ENCODE data around the gene DIDO1.

DIDO1 gene

GRCh38 chr20:62921119-62921687, 5.1 kb downstream of the DIDO1 start:
- no peaks in the 10 kb centered on the region for H3K9me3 ChIP-seq (ENCODE audit: control insufficient read depth, low read depth, low read length)
- H3K9ac ChIP-seq (ENCODE audit: low read length), result no peak overlapping the region
- H3K27ac ChIP-seq (ENCODE audit: low read length), result no peak overlapping the region
- no peaks in the 10 kb centered on the region for H3K36me3 ChIP-seq (ENCODE audit: control insufficient read depth, low read depth, low read length)
- no peaks in the 10 kb centered on the region for H3K27me3 ChIP-seq (ENCODE audit: control insufficient read depth, insufficient read depth, low read length)
- H3K4me3 ChIP-seq (ENCODE audit: low read length), result no peak overlapping the region
- peaks cover 55% of the 10 kb centered on the region for H3K4me1 ChIP-seq (ENCODE audit: control insufficient read depth, low read depth, low read length)

- no peak overlapping the region for H3K27ac ChIP-seq (ENCODE audit: low read length)
- H3K27me3 ChIP-seq (ENCODE audit: control insufficient read depth, insufficient read depth, low read length), result no peaks in the 10 kb centered on the region
- no peaks in the 10 kb centered on the region for H3K36me3 ChIP-seq (ENCODE audit: control insufficient read depth, low read depth, low read length)
- no peak overlapping the region for H3K9ac ChIP-seq (ENCODE audit: low read length)
- no peaks in the 10 kb centered on the region for H3K9me3 ChIP-seq (ENCODE audit: control insufficient read depth, low read depth, low read length)
- H3K4me1 ChIP-seq (ENCODE audit: control insufficient read depth, low read depth, low read length), result peaks cover 64% of the 10 kb centered on the region
- no peak overlapping the region for H3K4me3 ChIP-seq (ENCODE audit: low read length)
Observed at GRCh38 chr20:62920039-62920645, 6.2 kb downstream of the DIDO1 start.

GRCh38 chr20:62918831-62919230, 7.5 kb downstream of the DIDO1 start:
- H3K27ac ChIP-seq (ENCODE audit: low read length), result no peak overlapping the region
- no peaks in the 10 kb centered on the region for H3K27me3 ChIP-seq (ENCODE audit: control insufficient read depth, insufficient read depth, low read length)
- H3K4me3 ChIP-seq (ENCODE audit: low read length), result no peak overlapping the region
- peaks cover 3% of the 10 kb centered on the region for H3K36me3 ChIP-seq (ENCODE audit: control insufficient read depth, low read depth, low read length)
- peaks cover 54% of the 10 kb centered on the region for H3K4me1 ChIP-seq (ENCODE audit: control insufficient read depth, low read depth, low read length)
- H3K9me3 ChIP-seq (ENCODE audit: control insufficient read depth, low read depth, low read length), result no peaks in the 10 kb centered on the region
- no peak overlapping the region for H3K9ac ChIP-seq (ENCODE audit: low read length)

- peaks cover 8% of the 10 kb centered on the region for H3K36me3 ChIP-seq (ENCODE audit: control insufficient read depth, low read depth, low read length)
- no peaks in the 10 kb centered on the region for H3K9me3 ChIP-seq (ENCODE audit: control insufficient read depth, low read depth, low read length)
- H3K27ac ChIP-seq (ENCODE audit: low read length), result no peak overlapping the region
- H3K9ac ChIP-seq (ENCODE audit: low read length), result no peak overlapping the region
- H3K4me1 ChIP-seq (ENCODE audit: control insufficient read depth, low read depth, low read length), result peaks cover 50% of the 10 kb centered on the region
- no peaks in the 10 kb centered on the region for H3K27me3 ChIP-seq (ENCODE audit: control insufficient read depth, insufficient read depth, low read length)
- H3K4me3 ChIP-seq (ENCODE audit: low read length), result no peak overlapping the region
Observed at GRCh38 chr20:62918147-62918546, 8.2 kb downstream of the DIDO1 start.

- H3K9ac ChIP-seq (ENCODE audit: low read length), result no peak overlapping the region
Observed at GRCh38 chr20:62917720-62918119, 8.6 kb downstream of the DIDO1 start.

GRCh38 chr20:62916703-62917476, 9.4 kb downstream of the DIDO1 start:
- peaks cover 50% of the 10 kb centered on the region for H3K4me1 ChIP-seq (ENCODE audit: control insufficient read depth, low read depth, low read length)
- H3K9me3 ChIP-seq (ENCODE audit: control insufficient read depth, low read depth, low read length), result no peaks in the 10 kb centered on the region
- no peak overlapping the region for H3K9ac ChIP-seq (ENCODE audit: low read length)
- H3K4me3 ChIP-seq (ENCODE audit: low read length), result no peak overlapping the region
- H3K27ac ChIP-seq (ENCODE audit: low read length), result no peak overlapping the region
- peaks cover 15% of the 10 kb centered on the region for H3K36me3 ChIP-seq (ENCODE audit: control insufficient read depth, low read depth, low read length)
- H3K27me3 ChIP-seq (ENCODE audit: control insufficient read depth, insufficient read depth, low read length), result no peaks in the 10 kb centered on the region

More at GRCh38 chr20:62917720-62918119, 8.6 kb downstream of the DIDO1 start:
- Histone ChIP-seq H3K4me3 (ENCODE audit: low read length) (no peak overlapping the region), H3K36me3 (ENCODE audit: control insufficient read depth, low read depth, low read length) (peaks cover 11% of the 10 kb centered on the region), H3K9me3 (ENCODE audit: control insufficient read depth, low read depth, low read length) (no peaks in the 10 kb centered on the region), H3K27ac (ENCODE audit: low read length) (no peak overlapping the region), H3K27me3 (ENCODE audit: control insufficient read depth, insufficient read depth, low read length) (no peaks in the 10 kb centered on the region), H3K4me1 (ENCODE audit: control insufficient read depth, low read depth, low read length) (peaks cover 50% of the 10 kb centered on the region)

GRCh38 chr20:62914970-62915457, 11.3 kb downstream of the DIDO1 start:
- Histone ChIP-seq H3K4me3 (ENCODE audit: low read length) (no peak overlapping the region), H3K9ac (ENCODE audit: low read length) (peak overlapping the region; percentile 54), H3K4me1 (ENCODE audit: control insufficient read depth, low read depth, low read length) (peaks cover 44% of the 10 kb centered on the region), H3K27me3 (ENCODE audit: control insufficient read depth, insufficient read depth, low read length) (no peaks in the 10 kb centered on the region), H3K9me3 (ENCODE audit: control insufficient read depth, low read depth, low read length) (no peaks in the 10 kb centered on the region), H3K27ac (ENCODE audit: low read length) (peak overlapping the region; percentile 55), H3K36me3 (ENCODE audit: control insufficient read depth, low read depth, low read length) (peaks cover 33% of the 10 kb centered on the region)

GRCh38 chr20:62914436-62914835, 11.9 kb downstream of the DIDO1 start:
- Histone ChIP-seq H3K4me1 (ENCODE audit: control insufficient read depth, low read depth, low read length) (peaks cover 38% of the 10 kb centered on the region), H3K9ac (ENCODE audit: low read length) (peak overlapping the region; percentile 54), H3K36me3 (ENCODE audit: control insufficient read depth, low read depth, low read length) (peaks cover 39% of the 10 kb centered on the region), H3K27me3 (ENCODE audit: control insufficient read depth, insufficient read depth, low read length) (no peaks in the 10 kb centered on the region), H3K27ac (ENCODE audit: low read length) (peak overlapping the region; percentile 25), H3K4me3 (ENCODE audit: low read length) (no peak overlapping the region), H3K9me3 (ENCODE audit: control insufficient read depth, low read depth, low read length) (no peaks in the 10 kb centered on the region)

- Histone ChIP-seq H3K9ac (ENCODE audit: low read length) (no peak overlapping the region), H3K4me3 (ENCODE audit: low read length) (no peak overlapping the region), H3K36me3 (ENCODE audit: control insufficient read depth, low read depth, low read length) (peaks cover 51% of the 10 kb centered on the region), H3K9me3 (ENCODE audit: control insufficient read depth, low read depth, low read length) (no peaks in the 10 kb centered on the region), H3K27me3 (ENCODE audit: control insufficient read depth, insufficient read depth, low read length) (no peaks in the 10 kb centered on the region), H3K27ac (ENCODE audit: low read length) (no peak overlapping the region), H3K4me1 (ENCODE audit: control insufficient read depth, low read depth, low read length) (peaks cover 30% of the 10 kb centered on the region)
Observed at GRCh38 chr20:62913043-62913630, 13.2 kb downstream of the DIDO1 start.

- no peaks in the 10 kb centered on the region for H3K9me3 ChIP-seq (ENCODE audit: control insufficient read depth, low read depth, low read length)
- no peak overlapping the region for H3K9ac ChIP-seq (ENCODE audit: low read length)
- peaks cover 61% of the 10 kb centered on the region for H3K36me3 ChIP-seq (ENCODE audit: control insufficient read depth, low read depth, low read length)
Observed at GRCh38 chr20:62911701-62912280, 14.5 kb downstream of the DIDO1 start.

GRCh38 chr20:62910777-62911497, 15.4 kb downstream of the DIDO1 start:
- no peaks in the 10 kb centered on the region for H3K27me3 ChIP-seq (ENCODE audit: control insufficient read depth, insufficient read depth, low read length)
- H3K9me3 ChIP-seq (ENCODE audit: control insufficient read depth, low read depth, low read length), result no peaks in the 10 kb centered on the region
- no peak overlapping the region for H3K4me3 ChIP-seq (ENCODE audit: low read length)
- H3K27ac ChIP-seq (ENCODE audit: low read length), result no peak overlapping the region
- H3K36me3 ChIP-seq (ENCODE audit: control insufficient read depth, low read depth, low read length), result peaks cover 70% of the 10 kb centered on the region
- H3K4me1 ChIP-seq (ENCODE audit: control insufficient read depth, low read depth, low read length), result peaks cover 11% of the 10 kb centered on the region
- H3K9ac ChIP-seq (ENCODE audit: low read length), result no peak overlapping the region

More at GRCh38 chr20:62911701-62912280, 14.5 kb downstream of the DIDO1 start:
- H3K27me3 ChIP-seq (ENCODE audit: control insufficient read depth, insufficient read depth, low read length), result no peaks in the 10 kb centered on the region
- H3K4me1 ChIP-seq (ENCODE audit: control insufficient read depth, low read depth, low read length), result peaks cover 17% of the 10 kb centered on the region
- H3K4me3 ChIP-seq (ENCODE audit: low read length), result no peak overlapping the region
- H3K27ac ChIP-seq (ENCODE audit: low read length), result no peak overlapping the region

Measured in iPS-18a (cell line).